Dermis microvascular lymphatic vessel endothelial cell (primary cell): Measurements from ENCODE around the gene MGAT1. TPM values are rescaled to one million over a fixed set of nuclear protein-coding genes. Genes with fewer than 3 reads are reported as not detected.
"Not testable (repeated sequence)": the region's sequence is repeated elsewhere in the genome, so short reads cannot be mapped to it uniquely, and the experiment has no call there.

Source experiments
- DNase-seq, 2 donors: peaks; one replicate each; pipeline versions ENCODE4 v3.0.0 to v3.0.0-alpha.2; 2010; ENCODE audit warnings: low read depth in 2 of 2
- total RNA-seq: library from RNA; depleted of rRNA; stranded (reverse); fragments of >200 nt; gene quantifications from 2 replicates; pipeline ENCODE4 v1.2.1, GENCODE V29; 2014

MGAT1 gene
- total RNA-seq, 1 donor from 2014 or later = 67.9 TPM

- no peak for DNase-seq
Measured at GRCh38 chr5:180807046-180807445, 4.4 kb upstream of the MGAT1 start.

GRCh38 chr5:180806351-180807011, 3.9 kb upstream of the MGAT1 start:
- no peak for DNase-seq

- DNase-seq = no peak
Measured at GRCh38 chr5:180804129-180804618, 1.6 kb upstream of the MGAT1 start.

GRCh38 chr5:180803181-180804128, 849 bp upstream of the MGAT1 start:
- DNase-seq = peak in 1 of 2 donors; percentile 40

DNA sequence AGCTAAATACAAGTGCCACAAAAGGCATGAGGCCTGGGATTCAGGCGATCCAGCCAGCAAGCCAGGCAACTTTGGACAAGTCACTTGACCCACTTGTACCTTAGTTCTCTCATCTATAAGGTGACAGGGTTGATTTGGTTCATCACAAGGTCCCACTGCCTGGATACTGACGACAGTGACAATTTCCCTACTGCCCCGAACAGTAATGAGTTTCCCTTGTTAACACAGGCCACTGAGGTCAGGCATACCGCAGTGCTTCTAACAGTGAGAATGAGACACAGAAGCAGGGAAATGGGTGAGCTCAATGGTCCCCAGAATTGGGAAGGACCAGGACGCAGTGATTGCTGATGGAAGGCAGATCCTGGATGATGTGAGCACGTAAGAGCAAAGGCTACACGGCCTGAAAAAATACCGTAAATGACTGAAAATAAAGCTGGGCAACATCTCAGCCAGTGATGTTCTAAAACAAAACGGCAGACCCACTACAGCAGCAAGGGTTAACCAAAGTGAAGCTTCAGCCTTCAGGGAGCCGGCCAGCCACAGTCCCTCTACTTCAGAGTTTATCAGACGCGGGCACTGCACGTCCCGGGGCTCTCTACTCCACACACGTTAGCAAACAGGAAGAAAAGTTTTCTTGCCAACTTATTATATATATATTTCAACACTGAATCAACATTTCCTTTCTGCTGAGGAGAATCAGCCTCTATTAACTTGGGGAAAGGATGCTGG, 846 bp downstream of the MGAT1 start:
- DNase-seq = no peak

GRCh38 chr5:180799902-180800801, 2.5 kb downstream of the MGAT1 start:
- peak in 1 of 2 donors; percentile 43 for DNase-seq

DNA sequence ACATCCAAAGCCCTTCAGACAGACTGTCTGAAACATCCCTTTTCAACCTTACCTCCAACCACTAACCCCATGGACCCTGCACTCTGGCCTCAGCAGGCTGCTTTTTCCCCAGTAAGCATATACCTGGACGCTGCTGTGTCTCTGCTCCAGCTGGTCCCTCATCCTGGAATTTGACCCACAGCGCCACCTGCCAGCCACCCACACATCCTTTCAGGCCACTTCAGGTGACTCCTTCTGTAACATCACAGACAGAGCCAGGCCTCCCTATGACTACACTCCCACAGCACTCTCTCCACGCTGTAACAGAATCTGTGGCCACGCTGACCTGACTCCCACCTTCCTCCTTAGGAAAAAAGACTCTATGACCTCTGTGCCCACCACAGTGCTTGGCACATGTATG, 3.4 kb downstream of the MGAT1 start:
- DNase-seq = peak in 1 of 2 donors; percentile 39

- no peak for DNase-seq
Measured at GRCh38 chr5:180798193-180798592, 4.4 kb downstream of the MGAT1 start.

- no peak for DNase-seq
Measured at GRCh38 chr5:180797256-180798192, 5.1 kb downstream of the MGAT1 start.

DNA sequence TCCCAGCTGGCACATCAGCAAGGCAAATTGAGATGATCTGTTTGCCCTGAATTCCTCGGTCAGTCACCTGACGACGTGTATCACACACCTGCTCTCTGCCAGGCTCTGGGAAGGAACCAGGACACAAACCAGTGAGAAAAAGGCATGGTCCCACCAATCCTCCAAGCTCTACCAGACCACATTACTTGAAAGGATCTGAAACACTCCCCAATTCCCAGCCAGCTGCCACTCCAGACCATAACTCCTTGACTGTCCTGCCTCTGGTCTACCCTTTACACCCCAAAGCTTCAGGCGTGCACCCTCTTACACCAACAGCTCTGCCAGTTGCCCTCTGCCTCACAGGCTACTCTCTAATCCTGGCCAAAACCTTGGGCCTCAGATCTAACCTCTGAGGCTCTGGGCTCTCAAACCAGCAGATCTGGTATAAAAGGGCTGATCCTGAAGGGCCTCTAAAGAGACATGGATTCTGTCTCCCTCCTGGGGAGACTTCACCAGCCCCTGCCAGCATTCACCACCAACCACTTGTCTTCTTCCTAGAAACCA, 6.8 kb downstream of the MGAT1 start:
- DNase-seq = no peak

DNA sequence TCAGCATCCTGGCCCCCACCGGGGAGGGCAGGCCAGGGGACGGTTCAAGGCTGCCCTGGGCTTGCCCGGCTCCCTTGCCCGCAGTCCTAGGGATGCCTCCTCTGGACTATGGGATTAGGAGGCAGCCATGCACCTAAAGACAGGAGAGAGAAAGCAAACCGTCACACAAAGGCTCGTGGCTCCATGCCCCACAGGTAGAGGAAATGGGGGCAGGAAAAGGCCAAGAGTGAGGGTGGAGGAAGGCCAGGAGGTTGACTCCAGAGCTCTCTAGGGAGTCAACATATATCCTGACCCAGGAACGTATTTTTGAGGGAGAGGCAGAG, 9.7 kb downstream of the MGAT1 start:
- DNase-seq = no peak

DNA sequence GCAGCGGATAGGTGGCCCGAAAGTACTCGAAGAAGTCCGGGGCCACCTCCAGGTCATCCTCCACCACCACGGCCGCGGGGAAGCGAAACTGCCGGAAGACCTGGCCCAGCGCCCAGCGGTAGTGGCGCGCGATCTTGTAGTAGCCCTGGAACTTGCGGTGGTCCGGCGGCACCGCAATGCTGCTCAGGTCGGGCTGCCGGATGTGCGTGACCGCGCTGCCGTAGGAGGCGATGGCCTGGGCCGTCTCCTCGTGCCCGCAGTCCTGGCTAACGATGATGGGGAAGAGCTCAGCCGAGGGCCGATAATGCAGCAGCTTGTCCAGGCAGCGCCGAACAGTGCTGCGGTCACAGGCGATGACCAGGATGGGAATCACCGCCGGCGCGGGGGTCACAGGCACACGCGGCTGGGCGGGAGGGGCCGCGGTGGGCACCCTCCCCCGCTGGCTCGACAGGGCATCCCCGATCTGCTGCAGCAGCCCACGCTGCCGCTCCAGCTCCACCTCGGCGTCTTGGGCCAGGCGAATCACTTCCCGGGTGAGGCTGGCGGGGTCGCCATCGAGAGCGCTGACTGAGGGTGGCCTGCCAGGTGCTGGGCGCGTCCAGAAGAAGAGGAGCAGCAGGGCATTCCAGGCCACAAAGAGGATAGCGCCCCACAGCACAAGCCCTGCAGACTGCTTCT, 10.2 kb downstream of the MGAT1 start:
- no peak for DNase-seq

DNA sequence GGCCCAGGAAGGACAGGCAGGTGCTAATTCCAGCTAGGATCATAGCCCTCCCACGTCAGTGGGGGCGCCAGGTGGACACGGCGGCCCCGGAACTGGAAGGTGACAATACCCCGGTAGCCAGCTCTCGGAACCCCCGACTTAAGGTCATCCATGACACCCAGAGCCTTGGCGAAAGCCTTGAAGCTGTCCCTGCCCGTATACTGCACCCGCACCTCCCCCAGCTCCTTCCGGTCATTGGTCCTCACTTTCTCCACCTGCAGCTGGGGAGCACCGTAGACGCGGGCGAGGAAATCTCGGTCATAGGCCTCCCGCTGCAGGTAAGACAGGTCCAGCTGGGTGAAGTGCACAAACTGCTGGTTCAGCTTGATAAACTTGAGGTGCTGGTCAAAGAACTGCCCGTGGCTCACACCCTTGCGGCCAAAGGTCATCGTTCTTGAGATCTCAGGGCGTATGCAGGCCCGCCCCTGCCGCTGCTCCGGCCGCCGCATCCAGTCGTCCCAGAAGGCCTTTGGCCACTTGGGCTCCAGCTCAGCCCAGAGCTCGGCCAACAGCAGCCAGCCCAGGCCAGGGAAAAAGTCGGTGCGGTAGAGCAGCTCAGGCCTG, 10.9 kb downstream of the MGAT1 start:
- no peak for DNase-seq

GRCh38 chr5:180790524-180790923, 12.1 kb downstream of the MGAT1 start:
- no peak for DNase-seq

- peak in 1 of 2 donors; percentile 48 for DNase-seq
Measured at GRCh38 chr5:180790020-180790419, 12.6 kb downstream of the MGAT1 start.

DNA sequence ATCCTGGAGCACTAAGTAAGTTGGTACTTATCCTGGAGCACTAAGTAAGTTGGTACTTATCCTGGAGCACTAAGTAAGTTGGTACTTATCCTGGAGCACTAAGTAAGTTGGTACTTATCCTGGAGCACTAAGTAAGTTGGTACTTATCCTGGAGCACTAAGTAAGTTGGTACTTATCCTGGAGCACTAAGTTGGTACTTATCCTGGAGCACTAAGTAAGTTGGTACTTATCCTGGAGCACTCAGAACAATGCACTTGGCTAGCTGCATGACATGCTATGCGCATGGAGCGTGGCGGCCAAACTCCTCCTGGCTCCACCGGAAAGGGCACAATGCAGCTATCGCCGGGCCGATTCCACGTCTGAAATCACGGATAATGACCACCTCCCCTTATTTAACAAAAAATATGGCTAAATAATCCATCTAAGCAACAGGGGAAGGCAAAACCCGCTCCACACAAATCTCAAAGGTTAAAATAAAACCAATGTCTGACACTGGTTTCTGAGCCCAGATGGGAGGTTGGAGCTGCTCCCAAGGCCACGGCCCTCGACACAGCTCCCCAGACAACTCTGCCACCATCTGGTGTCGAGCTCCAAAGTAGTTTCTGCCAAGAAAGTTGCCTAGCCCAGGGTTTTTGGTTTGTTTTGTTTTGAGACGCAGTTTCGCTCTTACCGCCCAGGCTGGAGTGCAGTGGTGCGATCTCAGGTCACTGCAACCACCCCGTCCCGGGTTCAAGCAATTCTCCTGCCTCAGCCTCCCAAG, 13.8 kb downstream of the MGAT1 start:
- not testable (repeated sequence) for DNase-seq

GRCh38 chr5:180787711-180788431, 14.7 kb downstream of the MGAT1 start:
- peak in 1 of 2 donors; percentile 23 for DNase-seq
